HepG2 (cell line): ENCODE data around the gene RGL1. TPM values are rescaled to one million over a fixed set of nuclear protein-coding genes. Genes with fewer than 3 reads are reported as not detected.

Experiments used
- ELF3 ChIP-seq: IDR thresholded peaks from 2 replicates; pipeline ENCODE4 v1.6.1; 2016; ENCODE audit warnings: missing genetic modification reagents, missing compliant biosample characterization
- KLF11 ChIP-seq: IDR thresholded peaks from 2 replicates; pipeline ENCODE4 v1.6.1; 2016; ENCODE audit warnings: missing compliant biosample characterization
- NR2F6 ChIP-seq, 2 experiments: IDR thresholded peaks; 2 replicates each; pipeline ENCODE4 v1.6.1; 2016; ENCODE audit warnings: antibody characterized with exemption in 1 of 2, mild to moderate bottlenecking in 1 of 2
- ONECUT2 ChIP-seq: sonication (generic); formaldehyde crosslinking; IDR thresholded peaks from 2 replicates; pipeline ENCODE4 v1.4.0; 2020; ENCODE audit warnings: missing genetic modification reagents
- PPARG ChIP-seq: conservative IDR thresholded peaks from 2 replicates; pipeline ENCODE4 v1.6.1; 2016; ENCODE audit warnings: missing biosample characterization, missing genetic modification reagents
- SYNCRIP ChIP-seq: fragments of 200-400 bp; formaldehyde crosslinking; IDR thresholded peaks from 2 replicates; pipeline ENCODE4 v1.6.1; 2018; ENCODE audit warnings: mild to moderate bottlenecking, low read depth, low read length; ENCODE audit not compliant: insufficient read depth
- THAP11 ChIP-seq: IDR thresholded peaks from 2 replicates; pipeline ENCODE4 v1.6.1; 2016; ENCODE audit warnings: missing biosample characterization, missing genetic modification reagents
- ZNF232 ChIP-seq: sonication (generic); formaldehyde crosslinking; IDR thresholded peaks from 2 replicates; pipeline ENCODE4 v1.4.0; 2020; ENCODE audit warnings: missing genetic modification reagents, borderline replicate concordance
- ZNF883 ChIP-seq: sonication (generic); formaldehyde crosslinking; IDR thresholded peaks from 2 replicates; pipeline ENCODE4 v1.5.1; 2020; ENCODE audit warnings: mild to moderate bottlenecking, missing genetic modification reagents; ENCODE audit errors: not compliant biosample characterization
- polyA plus RNA-seq, 8 experiments: library from polyadenylated mRNA; depleted of rRNA in 3 of 8; stranded (reverse) in 7 of 8; unstranded in 1 of 8; fragments of >200 nt; fragmentation: Illumina TruSeq in 4 of 8; extraction: Trizol in 4 of 8; gene quantifications; 2 replicates each; pipeline versions ENCODE4 v1.2.1 to v1.2.3, GENCODE V29; 2011 to 2016; ENCODE audit warnings: low read depth in 4 of 8, missing spikeins in 1 of 8, mixed read lengths in 1 of 8; ENCODE audit not compliant: insufficient read depth in 1 of 8
- total RNA-seq, 5 experiments: library from RNA; depleted of rRNA; stranded (reverse); fragments of >200 nt; fragmentation: Illumina TruSeq; extraction: Trizol; gene quantifications; 2 replicates each; pipeline ENCODE4 v1.2.3, GENCODE V29; 2016; ENCODE audit warnings: low read depth in 1 of 5
- TF ChIP-seq, protein P1 (sequence below): sonication (generic); formaldehyde crosslinking; IDR thresholded peaks from 2 replicates; pipeline ENCODE4 v1.4.0; 2020; ENCODE audit warnings: mild to moderate bottlenecking, missing genetic modification reagents
- TF ChIP-seq, protein P2 (sequence below): sonication (generic); formaldehyde crosslinking; IDR thresholded peaks from 2 replicates; pipeline ENCODE4 v1.9.0; 2021; ENCODE audit warnings: missing genetic modification reagents, borderline replicate concordance
- TF ChIP-seq, protein P3 (sequence below): sonication (generic); formaldehyde crosslinking; IDR thresholded peaks from 2 replicates; pipeline ENCODE4 v1.4.0; 2020; ENCODE audit warnings: mild to moderate bottlenecking, missing genetic modification reagents

Gene RGL1
- total and polyA plus RNA-seq, 2 of the 13 experiments (the other 11 are each of a cell fraction or from before 2014, with no cell fraction given): 3.5 to 4.7 TPM

DNA sequence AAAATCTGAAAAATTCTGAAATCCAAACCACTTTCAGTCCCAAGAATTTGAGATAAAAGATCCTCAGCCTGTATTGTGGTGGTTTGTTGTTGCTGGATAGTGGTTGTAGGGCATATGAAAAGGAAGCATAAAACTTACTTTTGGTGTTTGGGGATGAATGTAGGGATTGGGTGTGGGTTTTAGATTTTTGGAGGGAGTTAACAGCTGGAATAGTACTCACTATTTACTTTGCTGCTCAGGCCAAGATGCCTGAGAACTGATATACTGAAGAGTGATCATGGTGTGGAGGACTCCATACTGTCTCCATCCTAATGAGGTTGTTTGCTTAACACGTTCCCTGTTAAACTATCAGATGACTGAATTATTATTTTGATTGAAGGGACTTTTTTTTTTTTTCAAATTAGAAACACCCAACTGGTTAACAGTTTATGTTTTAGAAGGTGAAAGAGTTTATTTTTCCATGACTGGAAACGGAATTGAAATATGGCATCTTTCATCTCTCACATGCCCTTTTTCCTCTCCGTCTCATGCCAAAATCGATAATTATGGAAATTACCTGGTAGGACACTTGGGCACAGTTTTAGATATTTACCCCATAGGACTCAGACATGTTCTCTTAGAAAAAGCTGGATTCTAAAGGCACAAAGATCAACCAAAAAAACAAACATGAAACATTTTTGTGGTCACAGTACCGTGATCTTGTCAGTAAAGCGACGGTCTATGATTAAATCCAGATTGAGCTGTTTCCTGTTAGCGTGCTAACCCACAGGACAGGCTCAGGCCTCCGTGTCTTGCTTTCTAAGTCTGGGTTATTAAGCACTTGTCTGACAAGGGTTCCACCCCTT lies 37.3 kb downstream of the RGL1 start (continued):
- TF ChIP-seq, protein P1, sequence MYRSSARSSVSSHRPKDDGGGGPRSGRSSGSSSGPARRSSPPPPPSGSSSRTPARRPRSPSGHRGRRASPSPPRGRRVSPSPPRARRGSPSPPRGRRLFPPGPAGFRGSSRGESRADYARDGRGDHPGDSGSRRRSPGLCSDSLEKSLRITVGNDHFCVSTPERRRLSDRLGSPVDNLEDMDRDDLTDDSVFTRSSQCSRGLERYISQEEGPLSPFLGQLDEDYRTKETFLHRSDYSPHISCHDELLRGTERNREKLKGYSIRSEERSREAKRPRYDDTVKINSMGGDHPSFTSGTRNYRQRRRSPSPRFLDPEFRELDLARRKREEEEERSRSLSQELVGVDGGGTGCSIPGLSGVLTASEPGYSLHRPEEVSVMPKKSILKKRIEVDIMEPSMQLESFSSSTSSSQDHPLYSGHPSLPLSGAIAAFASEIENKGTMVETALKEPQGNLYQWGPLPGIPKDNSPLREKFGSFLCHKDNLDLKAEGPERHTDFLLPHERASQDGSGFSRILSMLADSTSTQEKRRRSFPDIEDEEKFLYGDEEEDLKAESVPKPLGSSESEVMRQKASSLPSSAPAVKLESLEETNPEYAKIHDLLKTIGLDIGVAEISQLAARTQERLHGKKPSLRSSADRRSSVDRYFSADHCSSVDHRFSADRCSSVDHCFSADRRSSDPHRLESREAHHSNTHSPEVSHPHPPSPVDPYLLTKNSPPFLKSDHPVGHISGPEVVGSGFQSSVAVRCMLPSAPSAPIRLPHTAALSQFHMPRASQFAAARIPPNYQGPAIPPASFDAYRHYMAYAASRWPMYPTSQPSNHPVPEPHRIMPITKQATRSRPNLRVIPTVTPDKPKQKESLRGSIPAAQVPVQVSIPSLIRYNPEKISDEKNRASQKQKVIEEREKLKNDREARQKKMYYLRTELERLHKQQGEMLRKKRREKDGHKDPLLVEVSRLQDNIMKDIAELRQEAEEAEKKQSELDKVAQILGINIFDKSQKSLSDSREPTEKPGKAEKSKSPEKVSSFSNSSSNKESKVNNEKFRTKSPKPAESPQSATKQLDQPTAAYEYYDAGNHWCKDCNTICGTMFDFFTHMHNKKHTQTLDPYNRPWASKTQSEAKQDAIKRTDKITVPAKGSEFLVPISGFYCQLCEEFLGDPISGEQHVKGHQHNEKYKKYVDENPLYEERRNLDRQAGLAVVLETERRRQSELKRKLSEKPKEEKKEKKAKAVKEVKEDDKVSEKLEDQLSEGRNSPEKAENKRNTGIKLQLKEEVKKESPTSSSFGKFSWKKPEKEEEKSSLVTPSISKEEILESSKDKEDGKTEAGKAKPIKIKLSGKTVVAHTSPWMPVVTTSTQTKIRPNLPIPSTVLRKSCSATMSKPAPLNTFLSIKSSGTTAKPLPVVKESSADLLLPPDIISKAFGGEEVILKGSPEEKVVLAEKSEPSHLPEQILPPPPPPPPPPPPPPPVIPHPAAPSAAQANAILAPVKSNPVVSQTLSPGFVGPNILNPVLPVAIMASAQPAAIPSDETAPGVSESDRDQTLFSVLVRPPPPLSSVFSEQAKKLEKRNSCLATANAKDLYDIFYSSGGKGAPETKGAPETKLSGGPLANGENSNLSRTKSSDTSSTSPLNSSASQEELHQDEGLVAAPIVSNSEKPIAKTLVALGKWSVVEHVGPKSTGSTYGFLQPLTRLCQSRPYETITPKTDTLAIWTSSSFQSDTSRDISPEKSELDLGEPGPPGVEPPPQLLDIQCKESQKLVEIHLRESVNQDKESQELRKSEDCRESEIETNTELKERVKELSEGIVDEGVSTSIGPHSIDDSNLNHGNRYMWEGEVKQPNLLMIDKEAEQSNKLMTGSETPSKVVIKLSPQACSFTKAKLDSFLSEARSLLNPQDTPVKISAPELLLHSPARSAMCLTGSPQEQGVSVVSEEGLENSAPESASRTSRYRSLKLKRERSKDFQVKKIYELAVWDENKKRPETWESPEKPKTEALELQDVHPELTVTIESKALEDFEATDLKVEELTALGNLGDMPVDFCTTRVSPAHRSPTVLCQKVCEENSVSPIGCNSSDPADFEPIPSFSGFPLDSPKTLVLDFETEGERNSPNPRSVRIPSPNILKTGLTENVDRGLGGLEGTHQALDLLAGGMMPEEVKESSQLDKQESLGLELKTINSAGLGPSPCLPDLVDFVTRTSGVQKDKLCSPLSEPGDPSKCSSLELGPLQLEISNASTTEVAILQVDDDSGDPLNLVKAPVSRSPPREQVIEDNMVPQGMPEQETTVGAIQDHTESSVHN (CRISPR knock-in tag): no peak
- TF ChIP-seq ELF3 (peak; percentile 83), SYNCRIP (no peak), PPARG (CRISPR knock-in tag) (no peak), NR2F6 (IDR thresholded peaks at IDR 0.05) (0 out of 2 replicates have a peak, but pooled peaks have one; percentile 29), NR2F6 (CRISPR knock-in tag; IDR thresholded peaks at IDR 0.05) (peak; percentile 51), ONECUT2 (CRISPR knock-in tag) (peak; percentile 77), KLF11 (CRISPR knock-in tag) (no peak), THAP11 (CRISPR knock-in tag) (no peak), ZNF883 (CRISPR knock-in tag) (no peak), ZNF232 (no peak)
- TF ChIP-seq, protein P2, sequence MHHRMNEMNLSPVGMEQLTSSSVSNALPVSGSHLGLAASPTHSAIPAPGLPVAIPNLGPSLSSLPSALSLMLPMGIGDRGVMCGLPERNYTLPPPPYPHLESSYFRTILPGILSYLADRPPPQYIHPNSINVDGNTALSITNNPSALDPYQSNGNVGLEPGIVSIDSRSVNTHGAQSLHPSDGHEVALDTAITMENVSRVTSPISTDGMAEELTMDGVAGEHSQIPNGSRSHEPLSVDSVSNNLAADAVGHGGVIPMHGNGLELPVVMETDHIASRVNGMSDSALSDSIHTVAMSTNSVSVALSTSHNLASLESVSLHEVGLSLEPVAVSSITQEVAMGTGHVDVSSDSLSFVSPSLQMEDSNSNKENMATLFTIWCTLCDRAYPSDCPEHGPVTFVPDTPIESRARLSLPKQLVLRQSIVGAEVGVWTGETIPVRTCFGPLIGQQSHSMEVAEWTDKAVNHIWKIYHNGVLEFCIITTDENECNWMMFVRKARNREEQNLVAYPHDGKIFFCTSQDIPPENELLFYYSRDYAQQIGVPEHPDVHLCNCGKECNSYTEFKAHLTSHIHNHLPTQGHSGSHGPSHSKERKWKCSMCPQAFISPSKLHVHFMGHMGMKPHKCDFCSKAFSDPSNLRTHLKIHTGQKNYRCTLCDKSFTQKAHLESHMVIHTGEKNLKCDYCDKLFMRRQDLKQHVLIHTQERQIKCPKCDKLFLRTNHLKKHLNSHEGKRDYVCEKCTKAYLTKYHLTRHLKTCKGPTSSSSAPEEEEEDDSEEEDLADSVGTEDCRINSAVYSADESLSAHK (CRISPR knock-in tag): no peak
- TF ChIP-seq, protein P3, sequence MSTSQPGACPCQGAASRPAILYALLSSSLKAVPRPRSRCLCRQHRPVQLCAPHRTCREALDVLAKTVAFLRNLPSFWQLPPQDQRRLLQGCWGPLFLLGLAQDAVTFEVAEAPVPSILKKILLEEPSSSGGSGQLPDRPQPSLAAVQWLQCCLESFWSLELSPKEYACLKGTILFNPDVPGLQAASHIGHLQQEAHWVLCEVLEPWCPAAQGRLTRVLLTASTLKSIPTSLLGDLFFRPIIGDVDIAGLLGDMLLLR (CRISPR knock-in tag): no peak
